ENCODE data around the gene MCC.

MCC gene

DNA sequence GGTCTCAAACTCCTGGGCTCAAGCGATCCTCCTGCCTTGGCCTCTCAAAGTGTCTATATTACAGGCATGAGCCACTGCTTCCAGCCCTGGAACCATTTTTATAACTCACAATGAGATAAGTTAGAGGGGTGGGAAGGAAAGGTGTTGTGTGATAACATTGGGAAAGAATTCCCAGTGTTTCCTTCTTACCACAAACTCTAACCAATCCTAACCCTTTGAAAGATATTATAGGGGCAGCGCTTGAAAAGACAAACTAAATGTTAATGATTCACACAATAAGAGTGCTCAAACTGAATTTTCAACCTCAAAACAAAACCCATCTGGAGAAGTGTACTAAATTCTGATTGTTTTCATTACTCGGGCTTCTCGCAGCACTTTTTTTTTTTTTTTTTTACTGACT is 163.2 kb downstream of the MCC start:
- no peaks in the 10 kb centered on the region for H4K20me1 ChIP-seq (ENCODE audit: low read depth, low read length)
- H3K36me3 ChIP-seq (ENCODE audit: low read length), result no peaks in the 10 kb centered on the region
- H3K9me3 ChIP-seq (ENCODE audit: insufficient read depth, low read length), result no peaks in the 10 kb centered on the region
- H3K4me3 ChIP-seq (ENCODE audit: insufficient read depth, low read length, poor library complexity, severe bottlenecking), result no peak overlapping the region
- H3K4me2 ChIP-seq (ENCODE audit: low read depth, low read length, poor library complexity, severe bottlenecking), result no peak overlapping the region
- H3K9ac ChIP-seq (ENCODE audit: low read length), result no peak overlapping the region
- TF ChIP-seq, protein P1, sequence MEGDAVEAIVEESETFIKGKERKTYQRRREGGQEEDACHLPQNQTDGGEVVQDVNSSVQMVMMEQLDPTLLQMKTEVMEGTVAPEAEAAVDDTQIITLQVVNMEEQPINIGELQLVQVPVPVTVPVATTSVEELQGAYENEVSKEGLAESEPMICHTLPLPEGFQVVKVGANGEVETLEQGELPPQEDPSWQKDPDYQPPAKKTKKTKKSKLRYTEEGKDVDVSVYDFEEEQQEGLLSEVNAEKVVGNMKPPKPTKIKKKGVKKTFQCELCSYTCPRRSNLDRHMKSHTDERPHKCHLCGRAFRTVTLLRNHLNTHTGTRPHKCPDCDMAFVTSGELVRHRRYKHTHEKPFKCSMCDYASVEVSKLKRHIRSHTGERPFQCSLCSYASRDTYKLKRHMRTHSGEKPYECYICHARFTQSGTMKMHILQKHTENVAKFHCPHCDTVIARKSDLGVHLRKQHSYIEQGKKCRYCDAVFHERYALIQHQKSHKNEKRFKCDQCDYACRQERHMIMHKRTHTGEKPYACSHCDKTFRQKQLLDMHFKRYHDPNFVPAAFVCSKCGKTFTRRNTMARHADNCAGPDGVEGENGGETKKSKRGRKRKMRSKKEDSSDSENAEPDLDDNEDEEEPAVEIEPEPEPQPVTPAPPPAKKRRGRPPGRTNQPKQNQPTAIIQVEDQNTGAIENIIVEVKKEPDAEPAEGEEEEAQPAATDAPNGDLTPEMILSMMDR (IDR thresholded peaks at IDR 0.05; ENCODE audit: insufficient read depth, low read length, poor library complexity, severe bottlenecking), result no peak
- TF ChIP-seq EZH2phosphoT487 (conservative IDR thresholded peaks at IDR 0.05; ENCODE audit: low read length), result no peak
- no peaks in the 10 kb centered on the region for H3K27me3 ChIP-seq (ENCODE audit: low read length)
- H3K79me2 ChIP-seq (ENCODE audit: insufficient read depth, low read length), result no peaks in the 10 kb centered on the region
- no peaks in the 10 kb centered on the region for H3F3A ChIP-seq (ENCODE audit: insufficient read depth)
- no peak overlapping the region for H3K27ac ChIP-seq (ENCODE audit: low read depth, low read length)
- no peaks in the 10 kb centered on the region for H3K9me2 ChIP-seq (replicated peaks; ENCODE audit: insufficient read depth, low read length)
- no peak overlapping the region for H2AFZ ChIP-seq (ENCODE audit: low read depth, low read length, severe bottlenecking)

DNA sequence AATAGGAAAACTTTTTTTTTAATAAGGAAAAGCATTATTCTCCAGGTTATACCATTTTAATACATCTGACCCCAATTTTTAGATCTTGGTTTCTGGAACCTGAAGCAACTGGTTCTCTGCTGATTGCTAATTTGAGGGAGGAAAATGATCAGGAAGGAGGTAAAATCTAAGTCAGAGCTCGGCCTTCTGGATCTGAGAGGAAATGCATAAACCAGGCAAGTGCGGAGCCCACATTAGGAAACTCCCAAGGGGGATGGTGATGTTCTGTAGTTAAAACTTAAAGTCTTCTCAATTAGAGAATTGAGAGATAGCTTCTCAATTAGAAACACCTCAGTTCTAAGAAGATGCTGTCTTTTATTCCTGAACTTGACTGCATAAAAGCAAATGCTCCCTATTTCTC is 167.0 kb downstream of the MCC start:
- TF ChIP-seq, protein P1 (IDR thresholded peaks at IDR 0.05; ENCODE audit: insufficient read depth, low read length, poor library complexity, severe bottlenecking), result no peak
- TF ChIP-seq EZH2phosphoT487 (conservative IDR thresholded peaks at IDR 0.05; ENCODE audit: low read length), result no peak
- H2AFZ ChIP-seq (ENCODE audit: low read depth, low read length, severe bottlenecking), result no peak overlapping the region
- no peaks in the 10 kb centered on the region for H3K9me3 ChIP-seq (ENCODE audit: insufficient read depth, low read length)
- H3K79me2 ChIP-seq (ENCODE audit: insufficient read depth, low read length), result no peaks in the 10 kb centered on the region
- no peaks in the 10 kb centered on the region for H3K27me3 ChIP-seq (ENCODE audit: low read length)
- H3K4me3 ChIP-seq (ENCODE audit: insufficient read depth, low read length, poor library complexity, severe bottlenecking), result no peak overlapping the region
- H3K9ac ChIP-seq (ENCODE audit: low read length), result no peak overlapping the region
- H3K27ac ChIP-seq (ENCODE audit: low read depth, low read length), result no peak overlapping the region
- no peaks in the 10 kb centered on the region for H4K20me1 ChIP-seq (ENCODE audit: low read depth, low read length)
- no peaks in the 10 kb centered on the region for H3F3A ChIP-seq (ENCODE audit: insufficient read depth)
- H3K9me2 ChIP-seq (replicated peaks; ENCODE audit: insufficient read depth, low read length), result no peaks in the 10 kb centered on the region
- no peaks in the 10 kb centered on the region for H3K36me3 ChIP-seq (ENCODE audit: low read length)
- H3K4me2 ChIP-seq (ENCODE audit: low read depth, low read length, poor library complexity, severe bottlenecking), result no peak overlapping the region

DNA sequence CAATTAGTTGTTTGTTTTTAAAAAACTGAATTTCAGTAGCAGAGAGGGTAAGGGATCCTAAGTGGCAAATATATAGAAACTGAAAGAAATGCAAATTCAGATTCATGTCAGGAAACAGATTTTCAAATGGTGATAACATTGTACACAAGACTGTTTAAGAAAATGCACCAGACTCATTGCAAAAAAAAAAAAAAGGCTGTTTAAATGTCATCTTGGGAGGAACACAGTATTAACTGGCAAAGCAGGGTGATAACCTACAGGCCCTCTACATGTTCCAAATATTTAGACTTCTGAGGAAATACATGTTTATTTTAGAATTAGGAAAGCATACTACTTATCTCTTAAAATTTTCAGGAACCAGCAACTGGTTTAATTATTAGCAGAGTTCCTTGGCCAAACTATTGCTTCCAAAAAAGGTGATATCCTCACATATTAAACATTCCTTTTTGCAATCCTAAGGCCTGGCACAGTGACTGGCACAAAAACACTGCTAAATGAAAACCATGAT is 167.9 kb downstream of the MCC start:
- H3K4me3 ChIP-seq (ENCODE audit: insufficient read depth, low read length, poor library complexity, severe bottlenecking), result no peak overlapping the region
- no peaks in the 10 kb centered on the region for H3K9me2 ChIP-seq (replicated peaks; ENCODE audit: insufficient read depth, low read length)
- H3K9ac ChIP-seq (ENCODE audit: low read length), result no peak overlapping the region
- H4K20me1 ChIP-seq (ENCODE audit: low read depth, low read length), result no peaks in the 10 kb centered on the region
- H3F3A ChIP-seq (ENCODE audit: insufficient read depth), result no peaks in the 10 kb centered on the region
- H3K4me2 ChIP-seq (ENCODE audit: low read depth, low read length, poor library complexity, severe bottlenecking), result no peak overlapping the region
- no peaks in the 10 kb centered on the region for H3K27me3 ChIP-seq (ENCODE audit: low read length)
- no peak overlapping the region for H3K27ac ChIP-seq (ENCODE audit: low read depth, low read length)
- no peak overlapping the region for H2AFZ ChIP-seq (ENCODE audit: low read depth, low read length, severe bottlenecking)
- no peaks in the 10 kb centered on the region for H3K9me3 ChIP-seq (ENCODE audit: insufficient read depth, low read length)
- no peak for TF ChIP-seq EZH2phosphoT487 (conservative IDR thresholded peaks at IDR 0.05; ENCODE audit: low read length)
- TF ChIP-seq, protein P1 (IDR thresholded peaks at IDR 0.05; ENCODE audit: insufficient read depth, low read length, poor library complexity, severe bottlenecking), result no peak
- H3K79me2 ChIP-seq (ENCODE audit: insufficient read depth, low read length), result no peaks in the 10 kb centered on the region
- H3K36me3 ChIP-seq (ENCODE audit: low read length), result no peaks in the 10 kb centered on the region
